SH-SY5Y (cell line): ENCODE data around the gene PARP15.

Experiments used
- GATA2 ChIP-seq: IDR thresholded peaks from 2 replicates; pipeline ENCODE4 v1.6.1; 2011; ENCODE audit warnings: mild to moderate bottlenecking, low read depth, low read length
- GATA3 ChIP-seq: IDR thresholded peaks from 2 replicates; pipeline ENCODE4 v1.6.1; 2011; ENCODE audit warnings: low read depth, mild to moderate bottlenecking, low read length, moderate library complexity

DNA sequence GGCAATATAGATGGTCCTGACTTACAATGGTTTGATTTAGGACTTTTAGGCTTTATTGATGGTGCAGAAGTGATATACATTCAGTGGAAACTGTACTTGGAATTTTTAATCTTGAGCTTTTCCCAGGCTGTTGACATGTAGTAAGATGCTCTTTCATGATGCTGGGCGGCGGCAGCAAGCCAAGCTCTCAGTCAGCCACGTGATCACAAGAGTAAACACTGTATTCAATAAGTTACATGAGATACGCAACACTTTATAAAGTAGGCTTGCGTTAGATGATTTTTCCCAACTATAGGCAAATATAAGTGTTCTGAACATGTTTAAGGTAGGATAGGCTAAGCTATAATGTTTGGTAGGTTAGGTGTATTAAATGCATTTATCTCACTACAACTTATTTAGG lies 31.3 kb upstream of the PARP15 start:
- TF ChIP-seq GATA2 (no peak), GATA3 (no peak)
